Stomach (tissue), 9 donors: Measurements from ENCODE around the gene CD74. TPM values are rescaled to one million over a fixed set of nuclear protein-coding genes. Genes with fewer than 3 reads are reported as not detected.
"Not testable (repeated sequence)": the region's sequence is repeated elsewhere in the genome, so short reads cannot be mapped to it uniquely, and the experiment has no call there.

Source experiments
- DNase-seq, 2 donors: peaks; one replicate each; pipeline versions ENCODE4 v3.0.0 to v3.0.0-alpha.2; 2013 to 2019
- H3K27ac ChIP-seq, 5 donors: fragments of 200-600 bp in 4 of 5; sonication (generic) in 4 of 5; one replicate each; pipeline ENCODE4 v1.5.1; 2013 to 2019; ENCODE audit warnings: mild to moderate bottlenecking in 1 of 5, moderate library complexity in 1 of 5
- H3K27me3 ChIP-seq, 3 donors: fragments of 200-600 bp; sonication (generic); one replicate each; pipeline ENCODE4 v1.5.1; 2017 to 2019; ENCODE audit warnings: mixed run types in 1 of 3
- H3K36me3 ChIP-seq, 4 donors: fragments of 200-600 bp; sonication (generic); 1 replicate in 3 of 4; 2 replicates in 1 of 4; pipeline ENCODE4 v1.5.1; 2016 to 2019
- H3K4me1 ChIP-seq, 4 donors: fragments of 200-600 bp; sonication (generic); one replicate each; pipeline ENCODE4 v1.5.1; 2016 to 2019
- H3K4me3 ChIP-seq, 4 donors: fragments of 200-600 bp; sonication (generic) in 3 of 4; one replicate each; pipeline ENCODE4 v1.5.1; 2016 to 2019; ENCODE audit warnings: mild to moderate bottlenecking in 1 of 4
- H3K9me3 ChIP-seq, 4 donors: fragments of 200-600 bp; sonication (generic); one replicate each; pipeline ENCODE4 v1.5.1; 2016 to 2019
- EP300 ChIP-seq: sonication (generic); formaldehyde crosslinking; IDR thresholded peaks from one replicate; pipeline ENCODE4 v1.6.1; 2017; ENCODE audit warnings: antibody characterized with exemption
- POLR2A ChIP-seq, 4 donors: fragments of 450-650 bp; IDR thresholded peaks; one replicate each; pipeline ENCODE4 v1.6.1; 2016; ENCODE audit warnings: antibody characterized with exemption in 4 of 4, control low read depth in 2 of 4, mild to moderate bottlenecking in 1 of 4, moderate library complexity in 1 of 4
- POLR2AphosphoS5 ChIP-seq, 3 donors: sonication (generic); formaldehyde crosslinking; IDR thresholded peaks; one replicate each; pipeline ENCODE4 v1.6.1; 2016; ENCODE audit warnings: antibody characterized with exemption in 3 of 3
- WGBS, 5 donors: extraction: QIAGEN DNeasy Blood & Tissue Kit in 3 of 5; methylation state at CpG; one replicate each; pipeline versions ENCODE4 v1.1.5 to v1.1.7; 2013 to 2018; 5-methylcytosine and 5-hydroxymethylcytosine counted together
- intact Hi-C: fragments of 100-400 bp; cut with DNase I; formaldehyde crosslinking; loops from one replicate; pipeline ENCODE4 v1.15.1; 2023; ENCODE audit warnings: low total_unique reads
- polyA plus RNA-seq, 3 donors: library from polyadenylated mRNA; stranded (reverse); fragments of 200-250 nt; gene quantifications; one replicate each; pipeline ENCODE4 v1.2.3, GENCODE V29; 2013
- total RNA-seq, 5 donors: library from RNA; depleted of rRNA; stranded (reverse); fragments of >200 nt; gene quantifications; one replicate each; pipeline versions ENCODE4 v1.1.0 to v1.2.3, GENCODE V29; 2014 to 2016
- TF ChIP-seq, protein P1 (sequence below), 7 experiments: fragments of 450-650 bp in 4 of 7; fragments of 200-600 bp in 3 of 7; sonication (generic) in 3 of 7; IDR thresholded peaks; one replicate each; pipeline ENCODE4 v1.5.1; 2016 to 2019; ENCODE audit warnings: antibody characterized with exemption in 7 of 7, control low read depth in 2 of 7, mild to moderate bottlenecking in 1 of 7
- donor health status: healthy with polysubstance abuse.
- donor health status: Bipolar disorder and iron deficiency.
- donor health status: healthy.

Gene CD74
- total and polyA plus RNA-seq, 8 donors, result 102 to 1,185 (median 296) TPM

DNA sequence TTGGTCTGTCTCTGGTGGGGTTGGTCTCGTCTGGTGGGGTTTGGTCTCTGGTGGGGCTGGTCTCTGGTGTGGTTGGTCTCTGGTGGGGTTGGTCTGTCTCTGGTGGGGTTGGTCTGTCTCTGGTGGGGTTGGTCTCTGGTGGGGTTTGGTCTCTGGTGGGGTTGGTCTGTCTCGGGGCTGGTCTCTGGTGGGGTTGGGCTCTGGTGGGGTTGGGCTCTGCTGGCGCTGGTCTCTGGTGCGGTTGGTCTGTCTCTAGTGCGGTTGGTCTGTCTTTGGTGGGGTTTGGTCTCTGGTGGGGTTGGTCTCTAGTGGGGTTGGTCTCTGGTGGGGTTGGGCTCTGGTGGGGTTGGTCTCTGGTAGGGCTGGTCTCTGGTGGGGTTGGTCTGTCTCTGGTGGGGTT is 16.3 kb upstream of the CD74 start:
- Histone ChIP-seq H3K27me3 (no peaks in the 10 kb centered on the region), H3K4me3 (no peak overlapping the region), H3K27ac (peak overlapping the region in 2 of 5 donors; percentile 19 to 30), H3K4me1 (peaks cover 6 to 12% (median 10%) of the 10 kb centered on the region in 4 donors), H3K9me3 (no peaks in the 10 kb centered on the region), H3K36me3 (no peaks in the 10 kb centered on the region)
- no peak for DNase-seq
- WGBS, 5 donors, result 90 to 96% (median 93%) methylated on average over 5 of the region's 5 CpGs
- intact Hi-C loops, result loop anchor here (10.0 kb wide), 1 partner anchor 164 kb away; no protein-coding TSS in a partner anchor
- TF ChIP-seq EP300 (no peak), POLR2AphosphoS5 (IDR thresholded peaks at IDR 0.05) (no peak), POLR2A (IDR thresholded peaks at IDR 0.05) (no peak)
- TF ChIP-seq, protein P1, sequence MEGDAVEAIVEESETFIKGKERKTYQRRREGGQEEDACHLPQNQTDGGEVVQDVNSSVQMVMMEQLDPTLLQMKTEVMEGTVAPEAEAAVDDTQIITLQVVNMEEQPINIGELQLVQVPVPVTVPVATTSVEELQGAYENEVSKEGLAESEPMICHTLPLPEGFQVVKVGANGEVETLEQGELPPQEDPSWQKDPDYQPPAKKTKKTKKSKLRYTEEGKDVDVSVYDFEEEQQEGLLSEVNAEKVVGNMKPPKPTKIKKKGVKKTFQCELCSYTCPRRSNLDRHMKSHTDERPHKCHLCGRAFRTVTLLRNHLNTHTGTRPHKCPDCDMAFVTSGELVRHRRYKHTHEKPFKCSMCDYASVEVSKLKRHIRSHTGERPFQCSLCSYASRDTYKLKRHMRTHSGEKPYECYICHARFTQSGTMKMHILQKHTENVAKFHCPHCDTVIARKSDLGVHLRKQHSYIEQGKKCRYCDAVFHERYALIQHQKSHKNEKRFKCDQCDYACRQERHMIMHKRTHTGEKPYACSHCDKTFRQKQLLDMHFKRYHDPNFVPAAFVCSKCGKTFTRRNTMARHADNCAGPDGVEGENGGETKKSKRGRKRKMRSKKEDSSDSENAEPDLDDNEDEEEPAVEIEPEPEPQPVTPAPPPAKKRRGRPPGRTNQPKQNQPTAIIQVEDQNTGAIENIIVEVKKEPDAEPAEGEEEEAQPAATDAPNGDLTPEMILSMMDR (IDR thresholded peaks at IDR 0.05), result no peak

- Histone ChIP-seq H3K27me3 (no peaks in the 10 kb centered on the region), H3K4me3 (no peak overlapping the region), H3K36me3 (no peaks in the 10 kb centered on the region), H3K9me3 (no peaks in the 10 kb centered on the region), H3K4me1 (peaks cover 6 to 12% (median 10%) of the 10 kb centered on the region in 4 donors), H3K27ac (peak overlapping the region; percentile 19 to 50 (median 25))
- intact Hi-C loops, result loop anchor here (10.0 kb wide), 1 partner anchor 163 kb away; no protein-coding TSS in a partner anchor
- WGBS, 5 donors, result 16 to 40% (median 31%) methylated on average over 18 of the region's 18 CpGs
- peak; percentile 72 to 82 for DNase-seq
- TF ChIP-seq, protein P1 (IDR thresholded peaks at IDR 0.05), result no peak
- TF ChIP-seq POLR2AphosphoS5 (IDR thresholded peaks at IDR 0.05) (peak in 2 of 3 donors; percentile 8 to 36), EP300 (no peak), POLR2A (IDR thresholded peaks at IDR 0.05) (no peak)
Observed at GRCh38 chr5:150428106-150428876, 15.6 kb upstream of the CD74 start.

GRCh38 chr5:150426165-150426564 is 13.5 kb upstream of the CD74 start:
- H3K4me3 ChIP-seq, H3K9me3 ChIP-seq, DNase-seq, H3K36me3 ChIP-seq, H3K27me3 ChIP-seq, H3K27ac ChIP-seq: not testable (repeated sequence)
- intact Hi-C loops, result loop anchor here (10.0 kb wide), 1 partner anchor 161 kb away; no protein-coding TSS in a partner anchor
- peaks cover 6 to 12% (median 10%) of the 10 kb centered on the region in 4 donors for H3K4me1 ChIP-seq
- 94 to 96% (median 94%) methylated on average over 9 of the region's 9 CpGs for WGBS, 5 donors

DNA sequence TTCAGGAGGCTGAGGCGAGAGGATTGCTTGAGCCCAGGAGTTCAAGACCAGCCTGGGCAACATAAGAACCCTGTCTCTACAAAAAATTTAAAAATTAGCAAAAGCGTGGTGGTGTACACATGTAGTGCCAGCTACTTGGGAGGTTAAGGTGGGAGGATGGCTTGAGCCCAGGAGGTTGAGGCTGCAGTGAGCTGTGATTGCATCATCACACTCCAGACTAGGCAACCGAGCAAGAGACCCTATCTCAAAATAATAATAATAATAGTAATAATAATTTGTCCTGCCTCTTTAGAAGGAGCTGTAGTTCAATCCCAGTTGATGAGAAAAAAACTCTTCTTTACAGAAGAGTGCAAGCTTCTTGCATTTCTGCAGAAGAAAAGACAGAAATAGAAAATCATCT is 10.0 kb upstream of the CD74 start:
- H3K4me3 ChIP-seq, result no peak overlapping the region
- intact Hi-C loops, result loop anchor here (10.0 kb wide), 1 partner anchor 158 kb away; no protein-coding TSS in a partner anchor
- H3K27me3 ChIP-seq, result no peaks in the 10 kb centered on the region
- WGBS, 5 donors, result 63 to 82% (median 64%) methylated on average over 3 of the region's 3 CpGs
- no peak for DNase-seq
- peaks cover 0 to under 1% (median under 1%) of the 10 kb centered on the region in 4 donors for H3K4me1 ChIP-seq
- no peak for TF ChIP-seq EP300
- TF ChIP-seq POLR2AphosphoS5 (IDR thresholded peaks at IDR 0.05), result no peak
- TF ChIP-seq, protein P1 (IDR thresholded peaks at IDR 0.05), result no peak
- TF ChIP-seq POLR2A (IDR thresholded peaks at IDR 0.05), result no peak
- no peaks in the 10 kb centered on the region for H3K36me3 ChIP-seq
- H3K27ac ChIP-seq, result no peak overlapping the region
- H3K9me3 ChIP-seq, result no peaks in the 10 kb centered on the region

DNA sequence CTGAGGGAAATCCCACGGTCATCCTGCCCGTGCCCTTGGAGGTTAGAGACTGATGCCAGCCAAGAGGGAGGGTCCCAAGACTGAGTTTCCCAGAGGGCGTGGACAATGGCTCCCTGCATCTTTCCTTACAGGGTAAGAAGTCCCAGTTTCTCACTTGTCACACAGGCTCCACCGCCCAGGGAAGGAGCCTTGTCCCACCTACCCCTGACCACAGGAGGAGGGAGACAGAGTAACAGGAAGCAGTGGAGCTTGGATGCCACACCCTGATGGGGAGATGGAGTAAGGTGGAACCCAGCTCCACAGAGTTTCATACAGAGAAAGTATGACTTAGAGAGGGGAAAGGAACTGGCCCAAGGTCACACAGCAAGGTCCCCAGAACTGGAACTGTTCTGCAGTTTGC is 9.4 kb upstream of the CD74 start:
- TF ChIP-seq, protein P1 (IDR thresholded peaks at IDR 0.05), result no peak
- no peak for TF ChIP-seq POLR2AphosphoS5 (IDR thresholded peaks at IDR 0.05)
- TF ChIP-seq POLR2A (IDR thresholded peaks at IDR 0.05), result no peak
- no peak for TF ChIP-seq EP300
- no peak overlapping the region for H3K4me3 ChIP-seq
- H3K9me3 ChIP-seq, result no peaks in the 10 kb centered on the region
- WGBS, 5 donors, result 33 to 53% (median 51%) methylated on average over 3 to 4 of the region's 4 CpGs
- no peaks in the 10 kb centered on the region for H3K27me3 ChIP-seq
- intact Hi-C loops, result loop anchor here (10.0 kb wide), 1 partner anchor 157 kb away; no protein-coding TSS in a partner anchor
- H3K4me1 ChIP-seq, result no peaks in the 10 kb centered on the region
- H3K27ac ChIP-seq, result no peak overlapping the region
- no peak for DNase-seq
- H3K36me3 ChIP-seq, result no peaks in the 10 kb centered on the region
